ENCODE data around the gene NDRG4.

Gene NDRG4

GRCh38 chr16:58516768-58517107, 16.8 kb downstream of the NDRG4 start:
- TF ChIP-seq, protein P1, sequence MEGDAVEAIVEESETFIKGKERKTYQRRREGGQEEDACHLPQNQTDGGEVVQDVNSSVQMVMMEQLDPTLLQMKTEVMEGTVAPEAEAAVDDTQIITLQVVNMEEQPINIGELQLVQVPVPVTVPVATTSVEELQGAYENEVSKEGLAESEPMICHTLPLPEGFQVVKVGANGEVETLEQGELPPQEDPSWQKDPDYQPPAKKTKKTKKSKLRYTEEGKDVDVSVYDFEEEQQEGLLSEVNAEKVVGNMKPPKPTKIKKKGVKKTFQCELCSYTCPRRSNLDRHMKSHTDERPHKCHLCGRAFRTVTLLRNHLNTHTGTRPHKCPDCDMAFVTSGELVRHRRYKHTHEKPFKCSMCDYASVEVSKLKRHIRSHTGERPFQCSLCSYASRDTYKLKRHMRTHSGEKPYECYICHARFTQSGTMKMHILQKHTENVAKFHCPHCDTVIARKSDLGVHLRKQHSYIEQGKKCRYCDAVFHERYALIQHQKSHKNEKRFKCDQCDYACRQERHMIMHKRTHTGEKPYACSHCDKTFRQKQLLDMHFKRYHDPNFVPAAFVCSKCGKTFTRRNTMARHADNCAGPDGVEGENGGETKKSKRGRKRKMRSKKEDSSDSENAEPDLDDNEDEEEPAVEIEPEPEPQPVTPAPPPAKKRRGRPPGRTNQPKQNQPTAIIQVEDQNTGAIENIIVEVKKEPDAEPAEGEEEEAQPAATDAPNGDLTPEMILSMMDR (IDR thresholded peaks at IDR 0.05): no peak
- no peak overlapping the region for H3K4me3 ChIP-seq (ENCODE audit: low read depth, low read length)
- H3K79me2 ChIP-seq: no peaks in the 10 kb centered on the region
- no peak overlapping the region for H3K4me2 ChIP-seq (ENCODE audit: low read length)
- H3K4me1 ChIP-seq: peaks cover 6% of the 10 kb centered on the region
- H2AFZ ChIP-seq: no peak overlapping the region
- no peak overlapping the region for H3K27ac ChIP-seq
- no peaks in the 10 kb centered on the region for H3K9me3 ChIP-seq (ENCODE audit: control insufficient read depth, low read length)
- H3K9ac ChIP-seq: no peak overlapping the region
- H3K36me3 ChIP-seq (ENCODE audit: control insufficient read depth, insufficient read depth, low read length): no peaks in the 10 kb centered on the region
- no peaks in the 10 kb centered on the region for H3K27me3 ChIP-seq (ENCODE audit: control insufficient read depth, insufficient read depth, low read length)

- Histone ChIP-seq H3K27ac (no peak overlapping the region), H3K79me2 (no peaks in the 10 kb centered on the region), H3K4me2 (ENCODE audit: low read length) (no peak overlapping the region), H3K4me1 (peaks cover 6% of the 10 kb centered on the region), H3K36me3 (ENCODE audit: control insufficient read depth, insufficient read depth, low read length) (no peaks in the 10 kb centered on the region), H3K9me3 (ENCODE audit: control insufficient read depth, low read length) (no peaks in the 10 kb centered on the region), H3K27me3 (ENCODE audit: control insufficient read depth, insufficient read depth, low read length) (no peaks in the 10 kb centered on the region), H3K9ac (no peak overlapping the region), H2AFZ (no peak overlapping the region), H3K4me3 (ENCODE audit: low read depth, low read length) (no peak overlapping the region)
- TF ChIP-seq, protein P1 (IDR thresholded peaks at IDR 0.05): no peak
Observed at GRCh38 chr16:58518083-58518979, 18.4 kb downstream of the NDRG4 start.

- TF ChIP-seq, protein P1 (IDR thresholded peaks at IDR 0.05): no peak
- Histone ChIP-seq H3K79me2 (no peaks in the 10 kb centered on the region), H3K4me3 (ENCODE audit: low read depth, low read length) (no peak overlapping the region), H2AFZ (no peak overlapping the region), H3K9me3 (ENCODE audit: control insufficient read depth, low read length) (no peaks in the 10 kb centered on the region), H3K4me2 (ENCODE audit: low read length) (no peak overlapping the region), H3K4me1 (peaks cover 6% of the 10 kb centered on the region), H3K27me3 (ENCODE audit: control insufficient read depth, insufficient read depth, low read length) (no peaks in the 10 kb centered on the region), H3K36me3 (ENCODE audit: control insufficient read depth, insufficient read depth, low read length) (no peaks in the 10 kb centered on the region), H3K27ac (no peak overlapping the region), H3K9ac (no peak overlapping the region)
Observed at GRCh38 chr16:58518980-58519368, 19.0 kb downstream of the NDRG4 start.

DNA sequence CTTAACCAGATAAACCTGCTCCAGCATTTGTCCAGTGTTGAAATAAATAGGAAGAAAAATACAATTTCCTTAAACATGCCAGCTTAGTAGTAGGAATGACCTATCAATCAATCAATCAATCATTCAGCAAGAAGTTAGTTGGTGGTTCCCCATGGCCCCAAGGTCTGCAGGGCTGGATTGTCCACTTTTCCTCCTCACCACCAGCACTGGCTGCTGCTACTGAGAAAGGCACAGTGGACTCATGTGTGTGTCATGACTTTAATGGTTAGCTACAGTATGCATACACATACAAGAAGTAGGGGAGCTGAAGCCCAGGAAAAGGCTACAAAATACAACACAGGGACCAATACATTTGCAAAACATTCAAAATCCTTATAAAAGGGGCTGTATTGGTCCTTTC, 19.8 kb downstream of the NDRG4 start:
- Histone ChIP-seq H3K4me2 (ENCODE audit: low read length) (no peak overlapping the region), H3K36me3 (ENCODE audit: control insufficient read depth, insufficient read depth, low read length) (no peaks in the 10 kb centered on the region), H3K9ac (no peak overlapping the region), H3K4me3 (ENCODE audit: low read depth, low read length) (no peak overlapping the region), H3K27me3 (ENCODE audit: control insufficient read depth, insufficient read depth, low read length) (no peaks in the 10 kb centered on the region), H3K9me3 (ENCODE audit: control insufficient read depth, low read length) (no peaks in the 10 kb centered on the region), H3K27ac (no peak overlapping the region), H2AFZ (no peak overlapping the region), H3K79me2 (no peaks in the 10 kb centered on the region), H3K4me1 (peaks cover 6% of the 10 kb centered on the region)
- TF ChIP-seq, protein P1 (IDR thresholded peaks at IDR 0.05): no peak

- H3K4me1 ChIP-seq: no peaks in the 10 kb centered on the region
- H3K36me3 ChIP-seq (ENCODE audit: control insufficient read depth, insufficient read depth, low read length): no peaks in the 10 kb centered on the region
- H3K4me2 ChIP-seq (ENCODE audit: low read length): no peak overlapping the region
- no peak overlapping the region for H3K9ac ChIP-seq
- H3K9me3 ChIP-seq (ENCODE audit: control insufficient read depth, low read length): no peaks in the 10 kb centered on the region
- H3K79me2 ChIP-seq: no peaks in the 10 kb centered on the region
- no peaks in the 10 kb centered on the region for H3K27me3 ChIP-seq (ENCODE audit: control insufficient read depth, insufficient read depth, low read length)
- no peak overlapping the region for H3K4me3 ChIP-seq (ENCODE audit: low read depth, low read length)
- H3K27ac ChIP-seq: no peak overlapping the region
- TF ChIP-seq, protein P1 (IDR thresholded peaks at IDR 0.05): no peak
- no peak overlapping the region for H2AFZ ChIP-seq
Observed at GRCh38 chr16:58530179-58530578, 30.2 kb downstream of the NDRG4 start.
